Liver (tissue), 9 donors: Measurements from ENCODE around the gene YTHDC1. TPM values are rescaled to one million over a fixed set of nuclear protein-coding genes. Genes with fewer than 3 reads are reported as not detected.

ENCODE experiments used
- DNase-seq: peaks from one replicate; pipeline ENCODE4 v3.0.0-alpha.2; 2017; ENCODE audit warnings: low spot score
- H3K27ac ChIP-seq, 2 donors: one replicate each; pipeline ENCODE4 v1.7.0; 2013; ENCODE audit warnings: inconsistent platforms in 2 of 2, low read length in 2 of 2, control low read depth in 1 of 2, low read depth in 1 of 2, mild to moderate bottlenecking in 1 of 2
- H3K27me3 ChIP-seq, 4 donors: one replicate each; pipeline versions ENCODE4 v1.6.1 to v1.7.0; 2013; ENCODE audit warnings: low read length in 3 of 4, inconsistent platforms in 1 of 4, mild to moderate bottlenecking in 1 of 4, moderate library complexity in 1 of 4; ENCODE audit not compliant: control insufficient read depth in 4 of 4, insufficient read depth in 4 of 4
- H3K36me3 ChIP-seq, 4 donors: one replicate each; pipeline versions ENCODE4 v1.6.1 to v1.7.0; 2013; ENCODE audit warnings: low read length in 3 of 4, mild to moderate bottlenecking in 3 of 4, low read depth in 1 of 4, moderate library complexity in 1 of 4; ENCODE audit not compliant: control insufficient read depth in 4 of 4, insufficient read depth in 3 of 4
- H3K4me1 ChIP-seq, 4 donors: one replicate each; pipeline versions ENCODE4 v1.6.1 to v1.7.0; 2013; ENCODE audit warnings: low read length in 3 of 4, mild to moderate bottlenecking in 3 of 4, moderate library complexity in 1 of 4; ENCODE audit not compliant: control insufficient read depth in 4 of 4, insufficient read depth in 4 of 4
- H3K4me3 ChIP-seq, 3 donors: one replicate each; pipeline versions ENCODE4 v1.6.1 to v1.7.0; 2013; ENCODE audit warnings: low read length in 3 of 3, control low read depth in 1 of 3, low read depth in 1 of 3, mild to moderate bottlenecking in 1 of 3
- H3K9ac ChIP-seq, 2 donors: one replicate each; pipeline ENCODE4 v1.7.0; 2013; ENCODE audit warnings: low read length in 2 of 2, mild to moderate bottlenecking in 2 of 2, moderate library complexity in 2 of 2, control low read depth in 1 of 2, low read depth in 1 of 2
- H3K9me3 ChIP-seq, 4 donors: one replicate each; pipeline versions ENCODE4 v1.6.1 to v1.7.0; 2013; ENCODE audit warnings: low read length in 3 of 4; ENCODE audit not compliant: control insufficient read depth in 4 of 4
- CTCF ChIP-seq: fragments of 150-350 bp; IDR thresholded peaks from 2 replicates; pipeline ENCODE4 v1.5.1; 2017; ENCODE audit warnings: improper control_type of control experiment, low read depth, low read length; ENCODE audit not compliant: missing input control
- FOXA2 ChIP-seq: IDR thresholded peaks from 2 replicates; pipeline ENCODE4 v1.6.1; 2016; ENCODE audit warnings: antibody characterized with exemption
- GABPA ChIP-seq, 2 donors: IDR thresholded peaks in 1 of 2; conservative IDR thresholded peaks in 1 of 2; 2 replicates each; pipeline ENCODE4 v1.6.1; 2016; ENCODE audit warnings: antibody characterized with exemption in 2 of 2, mild to moderate bottlenecking in 1 of 2, moderate library complexity in 1 of 2
- HNF4A ChIP-seq, 2 donors: conservative IDR thresholded peaks; 2 replicates each; pipeline ENCODE4 v1.6.1; 2016; ENCODE audit warnings: antibody characterized with exemption in 2 of 2, mild to moderate bottlenecking in 2 of 2
- HNF4G ChIP-seq: IDR thresholded peaks from 2 replicates; pipeline ENCODE4 v1.6.1; 2016; ENCODE audit warnings: antibody characterized with exemption
- JUND ChIP-seq, 2 donors: IDR thresholded peaks; 2 replicates each; pipeline ENCODE4 v1.6.1; 2016; ENCODE audit warnings: antibody characterized with exemption in 2 of 2
- NR2F2 ChIP-seq: IDR thresholded peaks from 2 replicates; pipeline ENCODE4 v1.6.1; 2016; ENCODE audit warnings: antibody characterized with exemption
- RAD21 ChIP-seq, 2 donors: IDR thresholded peaks; 2 replicates each; pipeline ENCODE4 v1.6.1; 2016; ENCODE audit warnings: antibody characterized with exemption in 2 of 2, mild to moderate bottlenecking in 2 of 2
- REST ChIP-seq: IDR thresholded peaks from 2 replicates; pipeline ENCODE4 v1.6.1; 2016; ENCODE audit warnings: antibody characterized with exemption, mild to moderate bottlenecking
- RXRA ChIP-seq, 2 donors: IDR thresholded peaks; 2 replicates each; pipeline ENCODE4 v1.6.1; 2017 to 2018; ENCODE audit warnings: antibody characterized with exemption in 2 of 2, mild to moderate bottlenecking in 1 of 2
- SP1 ChIP-seq: IDR thresholded peaks from 2 replicates; pipeline ENCODE4 v1.6.1; 2018; ENCODE audit warnings: antibody characterized with exemption, mild to moderate bottlenecking
- TAF1 ChIP-seq: conservative IDR thresholded peaks from 2 replicates; pipeline ENCODE4 v1.6.1; 2016; ENCODE audit warnings: antibody characterized with exemption, mild to moderate bottlenecking
- YY1 ChIP-seq: IDR thresholded peaks from 2 replicates; pipeline ENCODE4 v1.6.1; 2016; ENCODE audit warnings: antibody characterized with exemption, mild to moderate bottlenecking
- ZBTB33 ChIP-seq: IDR thresholded peaks from 2 replicates; pipeline ENCODE4 v1.6.1; 2016; ENCODE audit warnings: antibody characterized with exemption
- WGBS: extraction: QIAGEN DNeasy Blood & Tissue Kit; methylation state at CpG from one replicate; pipeline ENCODE4 v1.1.7; 2013; 5-methylcytosine and 5-hydroxymethylcytosine counted together
- polyA plus RNA-seq, 2 donors: library from polyadenylated mRNA; stranded (reverse) in 1 of 2; unstranded in 1 of 2; fragments of 200-250 nt in 1 of 2; fragments of >200 nt in 1 of 2; fragmentation: Nextera tagmentation in 1 of 2; extraction: Ambion mirVana in 1 of 2; gene quantifications; one replicate each; pipeline versions ENCODE4 v1.2.1 to v1.2.3, GENCODE V29; 2013 to 2015
- total RNA-seq, 2 donors: library from RNA; depleted of rRNA; stranded (reverse); fragments of >200 nt; gene quantifications; one replicate each; pipeline ENCODE4 v1.2.3, GENCODE V29; 2014
- TF ChIP-seq, protein P1 (sequence below): IDR thresholded peaks from 2 replicates; pipeline ENCODE4 v1.6.1; 2016; ENCODE audit warnings: antibody characterized with exemption
- donor health status: healthy.
- donor health status: healthy.
- donor health status: healthy.
- donor health status: healthy.
- donor health status: healthy.

Gene YTHDC1
- total and polyA plus RNA-seq, 4 donors, result 15.5 to 30.3 (median 22.9) TPM

GRCh38 chr4:68358988-68359387, 9.1 kb upstream of the YTHDC1 start:
- DNase-seq, result no peak

More at GRCh38 chr4:68358988-68359387, 9.1 kb upstream of the YTHDC1 start:
- Histone ChIP-seq H3K9ac (no peak overlapping the region), H3K27ac (no peak overlapping the region), H3K4me1 (no peaks in the 10 kb centered on the region), H3K36me3 (no peaks in the 10 kb centered on the region), H3K9me3 (peaks cover 0 to 4% (median 0%) of the 10 kb centered on the region in 4 donors), H3K27me3 (no peaks in the 10 kb centered on the region), H3K4me3 (no peak overlapping the region)
- WGBS, result 88% methylated on average over 2 of the region's 2 CpGs
- TF ChIP-seq NR2F2 (no peak), RAD21 (IDR thresholded peaks at IDR 0.05) (no peak), HNF4A (conservative IDR thresholded peaks at IDR 0.05) (no peak), GABPA (IDR thresholded peaks at IDR 0.05 in 1 of 2, conservative IDR thresholded peaks at IDR 0.05 in 1 of 2) (no peak), FOXA2 (no peak), HNF4G (no peak), CTCF (no peak), YY1 (no peak), ZBTB33 (no peak), REST (no peak), RXRA (IDR thresholded peaks at IDR 0.05) (no peak), TAF1 (no peak), JUND (IDR thresholded peaks at IDR 0.05) (no peak), SP1 (no peak)
- TF ChIP-seq, protein P1, sequence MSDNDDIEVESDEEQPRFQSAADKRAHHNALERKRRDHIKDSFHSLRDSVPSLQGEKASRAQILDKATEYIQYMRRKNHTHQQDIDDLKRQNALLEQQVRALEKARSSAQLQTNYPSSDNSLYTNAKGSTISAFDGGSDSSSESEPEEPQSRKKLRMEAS, result no peak
